ENCODE measurements around the gene SH3RF1. TPM values are rescaled to one million over a fixed set of nuclear protein-coding genes. Genes with fewer than 3 reads are reported as not detected.

Gene SH3RF1
- total RNA-seq, 6 experiments from 2014 or later: 54.5 to 67.1 (median 57.1) TPM

- no peak for DNase-seq
- Mint-ChIP-seq H3K9me3 (peaks cover 12% of the 10 kb centered on the region), H3K27me3 (ENCODE audit: insufficient read depth) (peaks cover 2% of the 10 kb centered on the region), H3K27ac (peak overlapping the region; percentile 27; the same call in 1 of the 2 replicates), H3K4me1 (ENCODE audit: low read depth) (peaks cover 49% of the 10 kb centered on the region), H3K4me3 (no peak overlapping the region; the same call in 1 of the 2 replicates), H3K36me3 (ENCODE audit: low read depth) (peaks cover 54% of the 10 kb centered on the region)
- TF ChIP-seq, protein P1, sequence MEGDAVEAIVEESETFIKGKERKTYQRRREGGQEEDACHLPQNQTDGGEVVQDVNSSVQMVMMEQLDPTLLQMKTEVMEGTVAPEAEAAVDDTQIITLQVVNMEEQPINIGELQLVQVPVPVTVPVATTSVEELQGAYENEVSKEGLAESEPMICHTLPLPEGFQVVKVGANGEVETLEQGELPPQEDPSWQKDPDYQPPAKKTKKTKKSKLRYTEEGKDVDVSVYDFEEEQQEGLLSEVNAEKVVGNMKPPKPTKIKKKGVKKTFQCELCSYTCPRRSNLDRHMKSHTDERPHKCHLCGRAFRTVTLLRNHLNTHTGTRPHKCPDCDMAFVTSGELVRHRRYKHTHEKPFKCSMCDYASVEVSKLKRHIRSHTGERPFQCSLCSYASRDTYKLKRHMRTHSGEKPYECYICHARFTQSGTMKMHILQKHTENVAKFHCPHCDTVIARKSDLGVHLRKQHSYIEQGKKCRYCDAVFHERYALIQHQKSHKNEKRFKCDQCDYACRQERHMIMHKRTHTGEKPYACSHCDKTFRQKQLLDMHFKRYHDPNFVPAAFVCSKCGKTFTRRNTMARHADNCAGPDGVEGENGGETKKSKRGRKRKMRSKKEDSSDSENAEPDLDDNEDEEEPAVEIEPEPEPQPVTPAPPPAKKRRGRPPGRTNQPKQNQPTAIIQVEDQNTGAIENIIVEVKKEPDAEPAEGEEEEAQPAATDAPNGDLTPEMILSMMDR (IDR thresholded peaks at IDR 0.05): no peak
Observed at GRCh38 chr4:169212981-169213380, 57.8 kb downstream of the SH3RF1 start.

DNA sequence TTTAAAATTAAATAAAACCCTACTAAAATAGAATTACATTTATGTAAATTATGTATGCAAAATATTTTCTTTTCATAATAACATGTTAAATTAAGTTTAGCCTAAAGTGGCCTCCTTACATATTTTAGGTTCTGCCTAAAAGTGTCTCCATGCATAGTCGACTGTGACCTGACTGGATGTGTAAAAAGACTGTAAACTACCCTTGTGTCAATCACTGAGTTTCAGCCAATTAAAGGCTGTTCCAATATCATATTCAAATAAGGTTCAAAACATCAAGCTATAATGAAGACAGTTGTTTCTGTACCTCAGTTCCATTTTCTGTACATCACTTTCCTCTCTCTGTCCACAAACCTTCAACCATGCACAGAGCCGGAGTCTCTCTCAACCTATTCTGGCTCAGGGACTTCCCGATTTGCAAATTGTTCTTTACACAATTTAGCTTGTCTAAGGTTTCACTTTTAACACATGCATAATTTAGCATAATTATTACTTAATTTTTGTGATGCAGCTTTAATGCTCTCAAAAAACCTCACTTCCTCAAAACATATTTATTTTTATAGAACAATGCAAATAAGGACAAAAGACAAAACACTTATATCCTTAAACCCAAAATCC lies 60.1 kb downstream of the SH3RF1 start:
- H3K27me3 Mint-ChIP-seq (ENCODE audit: insufficient read depth): peaks cover 2% of the 10 kb centered on the region; the same call in 1 of the 2 replicates
- TF ChIP-seq, protein P1 (IDR thresholded peaks at IDR 0.05): no peak
- no peak overlapping the region for H3K4me3 Mint-ChIP-seq
- peaks cover 12% of the 10 kb centered on the region for H3K9me3 Mint-ChIP-seq
- H3K4me1 Mint-ChIP-seq (ENCODE audit: low read depth): peaks cover 61% of the 10 kb centered on the region
- DNase-seq: no peak
- peaks cover 40% of the 10 kb centered on the region for H3K36me3 Mint-ChIP-seq (ENCODE audit: low read depth)
- H3K27ac Mint-ChIP-seq: peak overlapping the region; percentile 38; the same call in 1 of the 2 replicates

DNA sequence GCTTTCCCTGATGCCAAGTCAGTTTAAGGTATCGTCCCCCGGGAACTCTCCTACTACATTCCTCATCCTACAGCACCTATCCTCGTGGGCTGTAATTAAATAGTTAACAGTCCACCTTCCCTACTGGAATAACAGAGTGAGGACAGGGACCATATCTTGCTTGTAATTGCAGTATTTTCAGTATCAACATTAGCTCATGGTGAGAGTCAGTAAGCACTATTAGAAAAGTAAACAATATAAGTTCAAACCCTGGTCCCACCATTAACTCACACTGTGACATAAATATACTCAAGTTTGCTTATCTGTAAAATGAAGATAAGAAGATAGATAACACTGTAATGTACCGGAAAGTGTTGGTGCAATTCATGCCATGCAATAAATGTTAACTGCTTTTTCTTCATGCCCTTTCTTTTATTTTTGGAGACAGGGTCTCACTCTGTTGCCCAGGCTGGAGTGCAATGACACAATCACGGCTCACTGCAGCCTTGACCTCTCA lies 61.3 kb downstream of the SH3RF1 start:
- Mint-ChIP-seq H3K27ac (peak overlapping the region; percentile 76), H3K4me1 (ENCODE audit: low read depth) (peaks cover 72% of the 10 kb centered on the region), H3K9me3 (peaks cover 12% of the 10 kb centered on the region), H3K27me3 (ENCODE audit: insufficient read depth) (peaks cover 2% of the 10 kb centered on the region; the same call in 1 of the 2 replicates), H3K36me3 (ENCODE audit: low read depth) (peaks cover 29% of the 10 kb centered on the region), H3K4me3 (no peak overlapping the region)
- TF ChIP-seq, protein P1 (IDR thresholded peaks at IDR 0.05): no peak
- DNase-seq: no peak

DNA sequence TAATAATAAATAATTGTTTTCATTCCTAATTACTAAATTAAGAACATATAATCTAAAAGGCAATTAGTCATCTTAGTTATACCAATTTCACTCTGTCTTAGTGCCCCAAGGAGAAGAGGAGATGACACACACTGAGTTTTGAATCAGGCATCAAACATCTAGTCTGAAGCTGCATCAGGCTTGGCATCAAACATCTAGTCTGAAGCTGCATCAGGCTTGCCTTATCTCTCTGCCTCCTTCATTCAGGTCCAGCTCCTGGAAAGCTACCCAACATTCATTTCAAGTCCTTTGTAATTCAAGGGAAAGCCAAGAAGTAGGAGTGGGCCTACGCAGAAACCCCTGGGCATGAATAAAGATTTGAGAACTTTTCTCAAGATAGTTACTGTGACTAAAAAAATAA lies 62.2 kb downstream of the SH3RF1 start:
- Mint-ChIP-seq H3K36me3 (ENCODE audit: low read depth) (peaks cover 27% of the 10 kb centered on the region), H3K9me3 (peaks cover 3% of the 10 kb centered on the region; the same call in 1 of the 2 replicates), H3K4me3 (peak overlapping the region; percentile 39; the same call in 1 of the 2 replicates), H3K27ac (peak overlapping the region; percentile 76), H3K27me3 (ENCODE audit: insufficient read depth) (no peaks in the 10 kb centered on the region), H3K4me1 (ENCODE audit: low read depth) (peaks cover 73% of the 10 kb centered on the region)
- TF ChIP-seq, protein P1 (IDR thresholded peaks at IDR 0.05): no peak
- peak; percentile 53 for DNase-seq

- TF ChIP-seq, protein P1 (IDR thresholded peaks at IDR 0.05): no peak
- Mint-ChIP-seq H3K36me3 (ENCODE audit: low read depth) (peaks cover 22% of the 10 kb centered on the region), H3K9me3 (no peaks in the 10 kb centered on the region), H3K4me1 (ENCODE audit: low read depth) (peaks cover 72% of the 10 kb centered on the region), H3K27me3 (ENCODE audit: insufficient read depth) (no peaks in the 10 kb centered on the region), H3K4me3 (peak overlapping the region; percentile 7; the same call in 1 of the 2 replicates), H3K27ac (peak overlapping the region; percentile 57)
- no peak for DNase-seq
Observed at GRCh38 chr4:169208090-169208455, 62.7 kb downstream of the SH3RF1 start.

All from HFFc6 (cell line).